DOHH2 (cell line): ENCODE results near the gene BAIAP2.

Experiments
- EZH2phosphoT487 ChIP-seq: fragments of 200-600 bp; sonication (generic); IDR thresholded peaks from 2 replicates; pipeline ENCODE4 v1.6.1; 2017; ENCODE audit warnings: borderline replicate concordance, mild to moderate bottlenecking, antibody characterized with exemption, low read length, moderate library complexity, mixed read lengths
- TF ChIP-seq, protein P1 (sequence below): fragments of 200-600 bp; sonication (generic); IDR thresholded peaks from one replicate; pipeline ENCODE4 v1.5.1; 2014; ENCODE audit warnings: antibody characterized with exemption, mild to moderate bottlenecking, low read depth, low read length; ENCODE audit not compliant: poor library complexity, severe bottlenecking

DNA sequence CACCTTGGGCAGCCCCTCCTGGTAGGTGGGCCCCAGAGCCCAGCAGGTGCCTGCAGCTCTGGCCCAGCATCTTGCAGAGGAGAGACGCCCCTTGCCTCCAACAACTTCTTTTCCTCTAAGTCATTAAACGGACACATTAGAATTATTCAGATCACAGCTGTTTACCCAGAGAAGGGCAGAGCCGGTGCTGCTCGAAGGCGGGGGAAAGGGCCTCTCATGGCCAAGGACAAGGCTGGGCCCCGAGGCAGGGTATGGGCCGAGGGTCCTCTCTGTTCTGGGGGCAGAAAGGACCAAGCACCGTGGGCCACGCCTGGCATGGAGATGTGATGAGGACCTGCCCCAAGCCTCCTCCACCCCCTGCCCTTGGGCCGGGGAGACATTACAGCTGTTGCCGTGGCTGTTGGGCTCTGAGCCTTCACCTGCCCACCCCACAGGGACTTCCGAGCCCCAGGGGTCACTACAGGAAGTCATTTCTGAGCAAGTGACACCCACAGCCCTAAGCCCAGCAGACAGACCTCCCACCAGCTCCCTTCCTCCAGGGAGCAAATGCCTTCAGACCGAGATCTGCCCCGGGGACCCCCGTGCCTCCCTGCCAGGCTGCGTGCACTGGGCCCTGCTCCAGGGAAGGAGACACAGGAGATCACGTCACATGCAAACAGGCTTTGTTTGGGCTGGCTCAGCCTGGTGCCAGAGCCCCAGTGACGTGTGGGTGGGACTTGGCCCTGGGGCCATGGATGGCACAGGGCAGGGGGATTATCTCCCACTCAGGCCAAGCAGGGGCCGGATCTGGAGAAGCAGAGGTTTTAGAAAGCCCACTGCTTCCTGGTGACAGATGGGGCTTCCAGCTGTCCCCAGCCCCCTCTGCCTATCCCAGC, 129.7 kb downstream of the BAIAP2 start:
- TF ChIP-seq, protein P1, sequence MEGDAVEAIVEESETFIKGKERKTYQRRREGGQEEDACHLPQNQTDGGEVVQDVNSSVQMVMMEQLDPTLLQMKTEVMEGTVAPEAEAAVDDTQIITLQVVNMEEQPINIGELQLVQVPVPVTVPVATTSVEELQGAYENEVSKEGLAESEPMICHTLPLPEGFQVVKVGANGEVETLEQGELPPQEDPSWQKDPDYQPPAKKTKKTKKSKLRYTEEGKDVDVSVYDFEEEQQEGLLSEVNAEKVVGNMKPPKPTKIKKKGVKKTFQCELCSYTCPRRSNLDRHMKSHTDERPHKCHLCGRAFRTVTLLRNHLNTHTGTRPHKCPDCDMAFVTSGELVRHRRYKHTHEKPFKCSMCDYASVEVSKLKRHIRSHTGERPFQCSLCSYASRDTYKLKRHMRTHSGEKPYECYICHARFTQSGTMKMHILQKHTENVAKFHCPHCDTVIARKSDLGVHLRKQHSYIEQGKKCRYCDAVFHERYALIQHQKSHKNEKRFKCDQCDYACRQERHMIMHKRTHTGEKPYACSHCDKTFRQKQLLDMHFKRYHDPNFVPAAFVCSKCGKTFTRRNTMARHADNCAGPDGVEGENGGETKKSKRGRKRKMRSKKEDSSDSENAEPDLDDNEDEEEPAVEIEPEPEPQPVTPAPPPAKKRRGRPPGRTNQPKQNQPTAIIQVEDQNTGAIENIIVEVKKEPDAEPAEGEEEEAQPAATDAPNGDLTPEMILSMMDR = no peak
- TF ChIP-seq EZH2phosphoT487 = no peak
